K562 (cell line): Measurements from ENCODE around the gene ACER3. TPM values are rescaled to one million over a fixed set of nuclear protein-coding genes. Genes with fewer than 3 reads are reported as not detected.

Source experiments
- ATAC-seq: fragments of 200-7000 bp; cut with Tn5 transposase; 3 replicates; pipeline ENCODE4 v1.9.1; 2020; ENCODE audit warnings: moderate library complexity
- BruUV-seq: library from RNA; stranded (reverse); fragments of 400-500 nt; replicated peaks from 2 replicates; lab custom pipeline; 2021; lab: Mats Ljungman, UMichigan
- CTCF ChIA-PET: fragments of 300-600 bp; formaldehyde crosslinking; extraction: SDS; loops from one replicate; lab custom pipeline; 2021; ENCODE audit warnings: low intra/inter-chr PET ratio; lab: Yijun Ruan, JAX
- POLR2A ChIA-PET: fragments of 300-600, 350-650 bp; sonication (Branson Sonifier 250); formaldehyde crosslinking; extraction: SDS; loops from one replicate; lab custom pipeline; 2021; ENCODE audit warnings: antibody characterized with exemption, inconsistent platforms; lab: Yijun Ruan, JAX
- DNase-seq, 4 experiments: peaks; one replicate each; pipeline versions ENCODE4 v3.0.0 to v3.0.0-alpha.2; 2011 to 2018; ENCODE audit warnings: low spot score in 3 of 4, mixed read lengths in 3 of 4; ENCODE audit errors: extremely low read depth in 1 of 4
- FAIRE-seq: peaks from 2 replicates; lab custom pipeline; 2011; peaks lifted over from hg19 to GRCh38; lab: Jason Lieb, UNC
- H2AFZ ChIP-seq: 2 replicates; pipeline ENCODE4 v1.6.0; 2011; ENCODE audit warnings: low read depth, low read length, control low read depth, inconsistent platforms
- H3K27ac ChIP-seq: fragments of 200-600 bp; 3 replicates; pipeline ENCODE4 v1.8.0; 2011; ENCODE audit warnings: low read depth, mild to moderate bottlenecking, control low read depth, inconsistent platforms, low read length, moderate library complexity, mixed read lengths; ENCODE audit errors: extremely low read depth
- H3K27me3 ChIP-seq, 2 experiments: fragments of 300-600 bp in 1 of 2; 2 replicates in 1 of 2; 3 replicates in 1 of 2; pipeline versions ENCODE4 v1.6.0 to v1.8.0; 2011; ENCODE audit warnings: inconsistent platforms in 2 of 2, low read length in 2 of 2, mild to moderate bottlenecking in 1 of 2, mixed read lengths in 1 of 2, moderate library complexity in 1 of 2; ENCODE audit not compliant: control insufficient read depth in 2 of 2, insufficient read depth in 2 of 2
- H3K36me3 ChIP-seq: fragments of 300-600 bp; 3 replicates; pipeline ENCODE4 v1.8.0; 2011; ENCODE audit warnings: mild to moderate bottlenecking, low read length, inconsistent platforms; ENCODE audit not compliant: control insufficient read depth, insufficient read depth
- H3K4me1 ChIP-seq, 2 experiments: fragments of 200-600 bp in 1 of 2; replicated peaks in 1 of 2; 2 replicates in 1 of 2; 3 replicates in 1 of 2; pipeline versions ENCODE4 v1.5.1 to v1.8.0; 2011; ENCODE audit warnings: inconsistent platforms in 2 of 2, low read length in 2 of 2, mild to moderate bottlenecking in 1 of 2, mixed read lengths in 1 of 2, moderate library complexity in 1 of 2; ENCODE audit not compliant: control insufficient read depth in 2 of 2, insufficient read depth in 2 of 2
- H3K4me2 ChIP-seq: 2 replicates; pipeline ENCODE4 v1.6.1; 2011; ENCODE audit warnings: low read length, control low read depth, inconsistent platforms, mixed read lengths; ENCODE audit not compliant: insufficient read depth
- H3K4me3 ChIP-seq: fragments of 200-600 bp; sonication (generic), shearing (Covaris generic); 2 replicates; pipeline ENCODE4 v1.5.1; 2016; ENCODE audit warnings: control low read depth, inconsistent platforms
- H3K79me2 ChIP-seq: fragments of 200-600 bp; 3 replicates; pipeline ENCODE4 v1.8.0; 2011; ENCODE audit warnings: low read length, inconsistent platforms; ENCODE audit not compliant: control insufficient read depth, insufficient read depth
- H3K9ac ChIP-seq, 2 experiments: 2 replicates each; pipeline versions ENCODE4 v1.6.0 to v1.6.1; 2011; ENCODE audit warnings: low read depth in 2 of 2, low read length in 2 of 2, control low read depth in 1 of 2, inconsistent platforms in 1 of 2, mild to moderate bottlenecking in 1 of 2, mixed read lengths in 1 of 2; ENCODE audit not compliant: insufficient read depth in 1 of 2
- H3K9me1 ChIP-seq: one replicate; pipeline ENCODE4 v1.6.0; 2011; ENCODE audit warnings: inconsistent platforms, mild to moderate bottlenecking, low read length, moderate library complexity; ENCODE audit not compliant: control insufficient read depth, insufficient read depth
- H3K9me3 ChIP-seq: replicated peaks from 2 replicates; pipeline ENCODE4 v1.5.1; 2011; ENCODE audit warnings: low read depth, low read length, inconsistent platforms; ENCODE audit not compliant: control insufficient read depth, insufficient read depth
- H4K20me1 ChIP-seq: replicated peaks from 2 replicates; pipeline ENCODE4 v1.6.1; 2011; ENCODE audit warnings: low read length, inconsistent platforms, mixed read lengths; ENCODE audit not compliant: control insufficient read depth, insufficient read depth
- CAMTA2 ChIP-seq: fragments of 250-450 bp; sonication (Bioruptor Pico); conservative IDR thresholded peaks from 2 replicates; pipeline ENCODE4 v1.5.1; 2022
- GATAD2B ChIP-seq: fragments of 450-650 bp; IDR thresholded peaks from 2 replicates; pipeline ENCODE4 v1.6.1; 2017; ENCODE audit warnings: mild to moderate bottlenecking, borderline replicate concordance
- HIVEP1 ChIP-seq: fragments of 250-450 bp; sonication (Bioruptor Pico); IDR thresholded peaks from 2 replicates; pipeline ENCODE4 v1.4.0; 2020; ENCODE audit warnings: mild to moderate bottlenecking
- HNRNPLL ChIP-seq: fragments of 200-400 bp; formaldehyde crosslinking; IDR thresholded peaks from 2 replicates; pipeline ENCODE4 v1.6.1; 2017; ENCODE audit warnings: low read length, low read depth, mild to moderate bottlenecking; ENCODE audit not compliant: poor library complexity, severe bottlenecking
- NUFIP1 ChIP-seq: fragments of 450-650 bp; IDR thresholded peaks from 2 replicates; pipeline ENCODE4 v1.6.1; 2018; ENCODE audit not compliant: partially characterized antibody
- PCBP1 ChIP-seq: fragments of 200-400 bp; formaldehyde crosslinking; IDR thresholded peaks from 2 replicates; pipeline ENCODE4 v1.6.1; 2018; ENCODE audit warnings: mild to moderate bottlenecking, low read depth, low read length; ENCODE audit not compliant: poor library complexity, severe bottlenecking
- SUPT5H ChIP-seq: fragments of 450-650 bp; IDR thresholded peaks from 2 replicates; pipeline ENCODE4 v1.6.1; 2016
- XRCC4 ChIP-seq: IDR thresholded peaks from one replicate; pipeline ENCODE4 v1.6.1; 2011; ENCODE audit not compliant: insufficient read depth, insufficient read length; ENCODE audit errors: extremely low read depth
- ZBTB40 ChIP-seq, 2 experiments: fragments of 450-650 bp in 1 of 2; sonication (generic) in 1 of 2; formaldehyde crosslinking in 1 of 2; IDR thresholded peaks; 2 replicates each; pipeline versions ENCODE4 v1.7.1 to v1.9.0; 2016 to 2022; ENCODE audit warnings: inconsistent platforms in 1 of 2, mild to moderate bottlenecking in 1 of 2, missing genetic modification reagents in 1 of 2
- ZNF239 ChIP-seq: fragments of 250-450 bp; sonication (Bioruptor Pico); IDR thresholded peaks from 2 replicates; pipeline ENCODE4 v1.4.0; 2020; ENCODE audit warnings: mild to moderate bottlenecking
- WGBS: fragments of 100-300 bp; shearing (Covaris generic); methylation state at CpG from one replicate; pipeline ENCODE4 v1.1.6; 2016; ENCODE audit warnings: low coverage, mixed read lengths; ENCODE audit not compliant: insufficient coverage; ENCODE audit errors: missing lambda C conversion rate; 5-methylcytosine and 5-hydroxymethylcytosine counted together
- in situ Hi-C: fragments of 300-500 bp; cut with MboI; formaldehyde crosslinking; loops from 4 replicates; pipeline ENCODE4 v1.15.0; 2018; ENCODE audit warnings: inconsistent platforms, mixed read lengths
- intact Hi-C: fragments of 100-400 bp; cut with micrococcal nuclease; formaldehyde crosslinking; loops from 2 replicates; pipeline ENCODE4 v1.14.2; 2022
- polyA plus RNA-seq, 8 experiments: library from polyadenylated mRNA; depleted of rRNA in 4 of 8; stranded (reverse) in 5 of 8; unstranded in 3 of 8; fragments of >200 nt; fragmentation: Nextera tagmentation in 2 of 8; fragmentation: Illumina TruSeq in 1 of 8; extraction: Ambion mirVana in 2 of 8; extraction: Trizol in 1 of 8; gene quantifications; 2 replicates each; pipeline versions ENCODE4 v1.2.1 to v1.2.3, GENCODE V29; 2011 to 2014; ENCODE audit warnings: inconsistent platforms in 1 of 8, missing spikeins in 1 of 8
- total RNA-seq, 7 experiments: library from RNA; depleted of rRNA in 6 of 7; stranded (reverse); fragments of >200 nt in 6 of 7; fragmentation: Illumina TruSeq in 2 of 7; extraction: Trizol in 2 of 7; gene quantifications; 2 replicates each; pipeline versions ENCODE4 v1.2.1 to v1.2.3, GENCODE V29; 2011 to 2021; ENCODE audit warnings: low replicate concordance in 1 of 7
- TF ChIP-seq, protein P1 (sequence below): fragments of 450-650 bp; IDR thresholded peaks from 2 replicates; pipeline ENCODE4 v1.6.1; 2014; ENCODE audit warnings: low read depth, mild to moderate bottlenecking, moderate library complexity, borderline replicate concordance

ACER3 gene
- total and polyA plus RNA-seq, 9 of the 15 experiments (the other 6 are each of a cell fraction or from before 2014, with no cell fraction given) = 2.0 to 23.8 (median 9.5) TPM

- CTCF ChIA-PET = no interaction called here
- TF ChIP-seq HNRNPLL (no peak), ZBTB40 (IDR thresholded peaks at IDR 0.05) (no peak), ZBTB40 (CRISPR knock-in tag; IDR thresholded peaks at IDR 0.05) (no peak), GATAD2B (no peak), NUFIP1 (no peak), CAMTA2 (CRISPR knock-in tag) (no peak), ZNF239 (CRISPR knock-in tag) (no peak), PCBP1 (no peak), HIVEP1 (CRISPR knock-in tag) (no peak), XRCC4 (no peak), SUPT5H (no peak)
- TF ChIP-seq, protein P1, sequence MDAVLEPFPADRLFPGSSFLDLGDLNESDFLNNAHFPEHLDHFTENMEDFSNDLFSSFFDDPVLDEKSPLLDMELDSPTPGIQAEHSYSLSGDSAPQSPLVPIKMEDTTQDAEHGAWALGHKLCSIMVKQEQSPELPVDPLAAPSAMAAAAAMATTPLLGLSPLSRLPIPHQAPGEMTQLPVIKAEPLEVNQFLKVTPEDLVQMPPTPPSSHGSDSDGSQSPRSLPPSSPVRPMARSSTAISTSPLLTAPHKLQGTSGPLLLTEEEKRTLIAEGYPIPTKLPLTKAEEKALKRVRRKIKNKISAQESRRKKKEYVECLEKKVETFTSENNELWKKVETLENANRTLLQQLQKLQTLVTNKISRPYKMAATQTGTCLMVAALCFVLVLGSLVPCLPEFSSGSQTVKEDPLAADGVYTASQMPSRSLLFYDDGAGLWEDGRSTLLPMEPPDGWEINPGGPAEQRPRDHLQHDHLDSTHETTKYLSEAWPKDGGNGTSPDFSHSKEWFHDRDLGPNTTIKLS = no peak
Observed at GRCh38 chr11:76857781-76858410, 2.8 kb upstream of the ACER3 start.

More at GRCh38 chr11:76857781-76858410, 2.8 kb upstream of the ACER3 start:
- no peak overlapping the region for H3K27ac ChIP-seq
- H2AFZ ChIP-seq = no peak overlapping the region
- H3K36me3 ChIP-seq = no peaks in the 10 kb centered on the region
- intact Hi-C loops (no loop called here), in situ Hi-C loops (no loop called here)
- no peaks in the 10 kb centered on the region for H3K27me3 ChIP-seq
- no peaks in the 10 kb centered on the region for H3K9me3 ChIP-seq
- no peak overlapping the region for H3K9ac ChIP-seq
- BruUV-seq = no TSS peak
- H3K9me1 ChIP-seq = no peaks in the 10 kb centered on the region
- DNase-seq (no peak), ATAC-seq (no peak), FAIRE-seq (no peak)
- no peaks in the 10 kb centered on the region for H4K20me1 ChIP-seq
- no peak overlapping the region for H3K4me3 ChIP-seq
- H3K4me2 ChIP-seq = no peak overlapping the region
- 61% methylated on average over 6 of the region's 6 CpGs for WGBS
- peaks cover 20 to 23% of the 10 kb centered on the region in 2 experiments; a peak in 4 of 5 replicates for H3K4me1 ChIP-seq
- POLR2A ChIA-PET = no interaction called here
- peaks cover 17% of the 10 kb centered on the region for H3K79me2 ChIP-seq
